ENCODE results near the gene ACAT1.
"Not testable (repeated sequence)": the region's sequence is repeated elsewhere in the genome, so short reads cannot be mapped to it uniquely, and the experiment has no call there.

The ACAT1 gene

GRCh38 chr11:108121274-108122155 lies at the start of gene ACAT1:
Gene ACAT1 (plus strand): TSS chr11:108121567. CDS start chr11:108121607, 40 bp downstream.
- DNase-seq (ENCODE audit: low read depth in 2 of 2): peak; percentile 91 to 94

DNA sequence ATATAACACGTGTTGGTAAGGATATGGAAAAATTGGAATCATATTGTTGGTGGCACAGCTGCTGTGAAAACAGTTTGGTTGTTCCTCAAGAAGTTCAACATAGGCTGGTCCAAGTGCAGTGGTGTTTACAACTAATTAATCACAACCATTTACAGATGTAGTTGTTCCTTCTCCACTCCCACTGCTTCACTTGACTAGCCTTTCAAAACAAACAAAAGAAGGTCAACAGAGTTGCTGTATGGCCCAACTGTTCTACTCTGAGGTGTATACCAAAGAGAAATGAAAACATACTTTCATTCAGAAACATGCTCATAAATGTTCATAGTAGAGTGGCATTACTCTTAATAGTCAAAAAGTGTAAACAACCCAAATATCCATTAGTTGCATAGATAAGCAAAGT lies 36.6 kb upstream of the ACAT1 start:
- DNase-seq (ENCODE audit: low read depth in 2 of 2): no peak

- no peak for DNase-seq (ENCODE audit: low read depth in 2 of 2)
Measured at GRCh38 chr11:108085672-108086071, 35.7 kb upstream of the ACAT1 start.

DNA sequence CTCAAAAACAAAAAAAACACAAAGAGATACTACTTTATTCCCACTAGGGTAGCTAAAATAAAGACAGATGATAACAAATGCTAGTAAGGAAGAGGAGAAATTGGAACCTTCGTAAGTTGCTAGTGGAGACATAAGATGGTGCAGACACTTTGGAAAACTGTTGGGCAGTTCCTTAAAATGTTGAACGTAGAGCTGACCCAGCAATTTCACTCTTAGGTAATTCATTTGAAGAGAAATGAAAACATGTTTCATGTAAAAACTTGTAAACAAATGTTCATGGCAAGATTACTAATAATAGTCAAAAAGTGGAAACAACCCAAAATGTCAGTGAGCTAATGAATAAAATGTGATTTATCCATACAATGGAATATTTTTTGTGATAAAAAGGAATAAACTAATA lies 29.2 kb upstream of the ACAT1 start:
- no peak for DNase-seq (ENCODE audit: low read depth in 2 of 2)

GRCh38 chr11:108093128-108093904 lies 28.1 kb upstream of the ACAT1 start:
- DNase-seq (ENCODE audit: low read depth in 2 of 2): no peak

- DNase-seq (ENCODE audit: low read depth in 2 of 2): no peak
Measured at GRCh38 chr11:108097179-108097578, 24.2 kb upstream of the ACAT1 start.

DNA sequence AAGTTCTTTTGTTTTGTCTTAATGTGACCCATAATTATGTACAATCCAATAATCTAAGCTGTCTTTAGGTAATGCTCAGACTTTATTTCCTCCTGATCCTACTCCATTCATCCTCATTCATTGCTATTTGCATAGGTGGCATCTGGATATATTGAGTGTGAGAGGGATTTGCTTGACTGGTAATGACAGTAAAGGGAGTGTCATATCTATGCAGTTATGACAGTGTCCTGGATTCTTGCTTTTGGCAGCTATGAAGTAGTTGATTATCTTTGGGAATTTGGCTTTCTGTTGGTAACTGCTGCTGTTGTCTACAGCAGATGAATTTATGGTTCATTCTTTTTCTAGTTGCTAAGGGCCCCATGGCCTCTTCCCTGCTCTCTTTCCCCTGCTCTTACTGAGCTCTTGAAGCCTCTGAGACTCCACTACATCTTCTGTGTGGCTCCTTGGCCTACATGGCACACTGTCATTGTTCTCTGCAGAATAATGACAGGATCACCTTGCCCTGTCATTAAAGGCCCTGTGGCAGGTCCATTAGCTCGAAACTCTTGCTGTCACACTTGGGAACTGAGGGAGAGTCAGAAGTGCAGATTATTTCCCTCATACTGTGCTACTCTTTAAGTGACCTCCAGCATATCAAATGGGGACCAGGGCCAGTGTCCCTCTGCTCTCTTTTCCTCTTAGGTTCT lies 20.1 kb upstream of the ACAT1 start:
- DNase-seq (ENCODE audit: low read depth in 2 of 2): no peak

- no peak for DNase-seq (ENCODE audit: low read depth in 2 of 2)
Measured at GRCh38 chr11:108111126-108111525, 10.2 kb upstream of the ACAT1 start.

DNA sequence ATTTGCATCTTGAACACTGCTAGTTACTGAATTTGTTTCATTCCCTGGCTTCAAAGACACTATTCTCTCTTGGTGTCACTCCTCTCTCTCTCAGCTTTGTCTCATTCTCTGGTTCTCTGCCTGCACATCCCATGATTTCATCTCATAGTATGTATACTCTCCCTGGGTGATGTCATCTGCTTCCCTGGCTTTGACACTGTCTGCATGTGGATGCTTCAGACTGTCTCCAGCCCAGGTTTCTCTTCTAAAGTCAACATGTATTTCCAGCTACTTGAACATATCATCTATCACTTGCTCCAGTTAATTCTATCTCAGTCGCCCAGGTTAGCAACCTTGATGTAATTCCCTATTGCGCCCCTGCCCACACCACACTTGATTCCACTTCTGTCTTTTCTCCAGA lies 9.3 kb upstream of the ACAT1 start:
- DNase-seq (ENCODE audit: low read depth in 2 of 2): no peak

DNA sequence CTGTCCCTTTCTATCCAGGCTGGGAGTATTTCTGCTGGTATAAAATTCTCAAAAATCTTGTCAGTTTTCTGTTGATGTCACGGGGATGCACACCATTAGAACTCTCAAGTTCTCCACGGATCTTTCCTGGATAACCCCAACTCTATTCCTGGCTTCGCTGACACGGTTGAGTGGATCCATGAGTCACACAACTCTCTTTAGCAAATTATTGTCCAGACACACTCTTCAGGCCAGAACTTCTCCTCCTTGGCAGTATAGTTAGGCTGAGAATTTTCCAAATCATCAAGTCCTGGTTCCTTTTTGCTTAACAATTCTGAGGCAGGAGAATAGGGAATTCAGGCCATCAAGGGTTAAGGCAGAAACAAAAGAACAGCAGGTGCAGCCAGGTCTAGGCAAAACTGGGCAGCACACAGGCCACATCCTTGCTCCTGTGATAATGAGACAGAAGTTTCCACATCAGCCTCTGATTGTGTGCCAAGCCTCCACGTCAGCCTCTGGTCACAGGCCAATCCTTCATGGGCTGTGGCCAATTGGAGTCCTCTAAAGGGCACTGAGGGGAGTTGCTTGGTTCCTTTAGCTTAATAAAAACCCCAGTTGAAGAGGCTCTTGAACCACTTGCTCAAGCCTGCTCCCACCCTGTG lies 5.7 kb upstream of the ACAT1 start:
- DNase-seq (ENCODE audit: low read depth in 2 of 2): no peak

DNA sequence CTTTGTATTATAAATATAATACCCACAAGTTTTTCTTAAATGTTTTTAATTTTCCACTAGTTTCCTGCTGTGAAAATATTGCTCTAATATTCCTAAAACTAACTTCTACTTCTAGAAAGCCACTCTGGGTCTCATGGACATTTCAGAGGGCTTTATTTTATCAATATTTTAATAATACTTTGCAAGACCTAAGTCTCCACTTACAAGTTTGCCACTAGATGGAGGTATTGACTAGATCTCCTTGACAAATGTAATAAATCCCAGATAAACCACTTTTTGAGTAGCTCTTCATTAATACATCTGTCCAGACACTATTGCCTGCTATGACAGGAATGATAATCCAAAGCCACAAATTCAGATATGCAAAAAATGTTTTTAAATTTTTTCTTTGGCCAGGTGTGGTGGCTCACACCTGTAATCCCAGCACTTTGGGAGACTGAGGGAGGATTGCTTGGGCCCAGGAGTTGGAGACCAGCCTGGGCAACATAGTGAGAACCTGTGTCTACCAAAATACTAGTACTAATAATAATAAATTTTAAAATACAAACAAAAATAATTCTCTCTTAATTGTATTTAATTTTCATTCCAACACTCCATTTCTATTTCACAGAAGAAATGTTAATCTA lies 3.5 kb upstream of the ACAT1 start:
- no peak for DNase-seq (ENCODE audit: low read depth in 2 of 2)

GRCh38 chr11:108120936-108121273 lies 462 bp upstream of the ACAT1 start:
- not testable (repeated sequence) for DNase-seq (ENCODE audit: low read depth in 2 of 2)

DNA sequence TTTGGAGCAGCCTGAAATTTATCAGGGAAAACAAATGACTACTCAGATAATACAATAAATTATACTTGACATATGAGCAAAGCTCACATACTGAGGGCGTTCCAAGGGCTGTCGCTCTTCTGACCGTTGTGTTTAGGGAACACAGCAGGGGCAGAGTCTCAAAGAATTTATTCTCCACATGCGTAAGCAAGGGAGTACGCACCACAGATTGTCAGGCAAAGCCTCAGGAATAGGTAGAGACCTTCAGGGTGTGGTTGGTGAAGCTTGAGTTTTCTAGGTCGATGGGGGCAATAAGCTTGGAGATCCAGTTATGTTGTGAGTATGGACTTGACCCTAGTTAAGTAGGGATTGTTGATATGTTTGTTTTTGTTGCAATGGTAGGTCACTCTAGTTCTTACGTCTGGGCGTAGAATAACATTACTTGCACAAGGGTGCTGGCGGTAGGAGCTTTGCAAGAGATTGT lies 830 bp downstream of the ACAT1 start:
- DNase-seq (ENCODE audit: low read depth in 2 of 2): no peak

DNA sequence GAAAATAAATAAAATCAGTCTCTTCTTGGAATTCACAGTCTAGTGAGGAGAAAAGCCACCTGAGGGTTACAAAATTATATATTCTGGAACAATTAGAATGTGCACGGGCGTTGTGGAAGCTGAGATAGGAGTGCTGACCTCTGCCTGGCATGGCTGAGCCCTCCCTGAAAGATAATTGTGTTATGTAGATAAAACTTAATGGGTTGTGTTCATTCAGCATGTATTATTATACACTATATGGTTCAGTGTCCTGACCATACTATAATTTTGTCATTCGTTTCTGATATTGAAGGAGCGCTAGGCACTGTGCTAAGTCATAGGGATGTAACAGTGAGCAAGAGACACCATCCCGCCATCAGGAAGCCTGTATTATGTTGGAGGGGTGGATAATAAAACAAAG lies 3.7 kb downstream of the ACAT1 start:
- no peak for DNase-seq (ENCODE audit: low read depth in 2 of 2)

DNA sequence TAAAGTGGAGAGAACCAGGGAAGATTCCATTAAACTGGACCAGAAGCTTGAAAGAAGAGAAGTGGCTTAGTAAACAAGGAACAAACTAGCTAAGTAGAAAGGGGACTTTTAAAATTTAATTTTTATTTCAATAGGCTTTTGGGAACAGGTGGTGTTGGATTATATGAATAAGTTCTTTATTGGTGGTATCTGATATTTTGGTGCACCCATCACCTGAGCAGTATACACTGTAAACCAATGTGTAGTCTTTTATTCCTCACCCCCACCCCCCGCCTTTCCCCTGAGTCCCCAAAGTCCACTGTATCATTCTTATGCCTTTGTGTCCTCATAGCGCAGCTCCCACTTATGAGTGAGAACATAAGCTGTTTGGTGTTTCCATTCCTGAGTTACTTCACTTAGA lies 7.4 kb downstream of the ACAT1 start:
- no peak for DNase-seq (ENCODE audit: low read depth in 2 of 2)

DNA sequence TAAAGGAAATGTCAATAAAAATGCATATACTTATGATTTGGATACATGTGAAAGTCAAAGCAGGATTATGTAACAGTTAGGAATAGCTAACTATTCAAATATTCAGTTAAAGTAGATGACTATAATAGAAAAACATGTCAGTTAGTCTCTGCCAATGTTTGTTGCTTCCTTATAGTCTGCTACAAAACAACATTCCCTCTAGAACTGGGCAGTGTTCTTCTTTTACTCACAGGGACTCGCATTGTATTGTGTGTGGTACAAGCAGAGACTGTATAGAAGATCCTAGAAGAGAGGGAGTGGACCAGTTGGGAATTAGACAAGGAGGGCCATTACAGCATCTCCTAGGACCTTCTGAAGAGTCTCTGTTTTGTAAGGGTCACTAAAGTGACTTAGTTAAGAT lies 10.6 kb downstream of the ACAT1 start:
- DNase-seq (ENCODE audit: low read depth in 2 of 2): no peak

DNA sequence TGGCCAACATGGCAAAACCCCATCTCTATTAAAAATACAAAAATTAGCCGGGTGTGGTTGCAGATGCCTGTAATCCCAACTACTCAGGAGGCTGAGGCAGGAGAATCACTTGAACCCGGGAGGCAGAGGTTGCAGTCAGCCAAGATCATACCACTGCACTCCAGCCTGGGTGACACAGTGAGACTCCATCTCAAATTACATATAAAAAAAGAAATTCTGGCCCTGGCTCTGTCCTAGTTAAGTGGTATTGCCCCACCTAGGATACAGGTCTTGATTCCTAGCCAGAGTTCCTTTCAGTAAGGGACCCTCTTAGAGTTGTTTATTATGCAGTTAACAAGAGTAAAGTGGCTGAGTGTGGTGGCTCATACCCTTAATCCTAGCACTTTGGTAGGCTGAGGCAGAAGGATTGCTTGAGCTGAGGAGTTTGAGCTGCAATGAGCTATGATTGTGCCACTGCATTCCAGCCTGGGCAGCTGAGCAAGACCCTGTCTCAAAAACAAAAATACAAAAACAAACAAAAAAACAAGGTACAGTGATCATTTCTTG lies 11.7 kb downstream of the ACAT1 start:
- not testable (repeated sequence) for DNase-seq (ENCODE audit: low read depth in 2 of 2)

DNA sequence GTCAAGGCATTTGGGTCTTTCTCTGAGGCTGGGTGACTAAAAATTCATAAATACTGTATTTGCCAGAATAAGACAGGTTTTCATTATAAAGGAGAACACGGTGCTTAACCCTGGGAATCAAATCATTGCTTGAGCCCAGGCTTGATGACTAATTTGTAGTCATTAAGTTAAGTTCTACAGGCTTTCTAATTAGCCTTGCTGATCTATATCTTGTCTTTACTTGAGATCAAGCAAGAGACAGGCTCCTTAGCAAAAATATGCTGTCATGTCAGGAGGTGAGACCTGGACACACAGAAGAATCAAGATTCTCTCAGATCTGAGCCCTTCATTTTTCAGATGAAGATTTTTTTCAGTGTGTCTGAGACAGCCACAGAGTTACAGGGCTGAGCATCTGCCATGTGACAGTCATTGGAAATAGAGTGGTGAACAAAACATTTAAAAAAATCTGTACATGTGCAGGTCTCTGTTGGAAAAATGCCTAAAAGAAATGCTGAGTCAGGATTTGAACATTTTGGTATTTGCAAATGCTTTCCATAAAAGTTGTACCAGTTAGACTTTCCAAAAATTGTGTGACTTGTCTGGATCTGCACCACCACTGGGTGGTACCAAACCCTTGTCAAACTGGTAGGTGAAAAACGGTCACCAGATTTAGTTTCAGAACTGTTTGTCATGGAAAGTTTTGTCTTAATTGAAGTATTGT lies 14.6 kb downstream of the ACAT1 start:
- no peak for DNase-seq (ENCODE audit: low read depth in 2 of 2)

GRCh38 chr11:108137212-108137611 lies 15.8 kb downstream of the ACAT1 start:
- no peak for DNase-seq (ENCODE audit: low read depth in 2 of 2)

DNA sequence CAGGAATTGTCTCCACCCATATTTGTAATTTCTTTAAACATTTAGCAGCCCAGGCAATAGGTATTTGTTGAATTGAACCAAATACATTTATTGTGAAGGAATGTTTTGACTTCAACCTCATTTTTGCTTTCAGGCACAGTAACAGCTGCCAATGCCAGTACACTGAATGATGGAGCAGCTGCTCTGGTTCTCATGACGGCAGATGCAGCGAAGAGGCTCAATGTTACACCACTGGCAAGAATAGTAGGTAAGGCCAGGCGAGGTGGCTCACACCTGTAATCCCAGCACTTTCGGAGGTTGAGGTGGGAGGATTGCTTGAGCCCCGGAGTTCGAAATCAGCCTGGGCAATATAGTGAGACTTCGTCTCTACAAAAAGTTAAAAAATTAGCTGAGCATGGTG lies 20.9 kb downstream of the ACAT1 start:
- no peak for DNase-seq (ENCODE audit: low read depth in 2 of 2)

DNA sequence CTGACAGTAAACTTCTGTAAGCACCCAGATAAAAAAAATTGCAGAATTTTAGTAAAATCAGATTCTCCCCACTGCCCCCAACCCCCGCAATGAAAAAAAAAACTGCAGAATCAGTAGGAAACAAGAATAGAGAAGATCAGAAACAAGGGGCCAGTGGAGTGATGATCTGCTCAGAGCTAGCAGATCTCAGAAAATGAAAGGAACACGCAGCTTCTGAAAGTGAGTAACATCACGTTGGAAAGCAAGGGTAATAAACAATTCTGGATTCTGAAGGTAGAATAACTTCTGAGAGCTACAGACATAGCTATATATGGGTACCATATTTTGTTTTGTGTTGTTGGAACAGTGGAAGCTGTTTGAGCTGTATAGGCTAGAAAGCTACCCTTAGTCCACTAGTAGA lies 23.2 kb downstream of the ACAT1 start:
- DNase-seq (ENCODE audit: low read depth in 2 of 2): no peak
